NCI-H774 (cell line): ENCODE measurements around the gene JPT1.

Experiments used
- DNase-seq: peaks from one replicate; lab custom pipeline; 2025; lab: John Stamatoyannopoulos, UW

Gene JPT1

DNA sequence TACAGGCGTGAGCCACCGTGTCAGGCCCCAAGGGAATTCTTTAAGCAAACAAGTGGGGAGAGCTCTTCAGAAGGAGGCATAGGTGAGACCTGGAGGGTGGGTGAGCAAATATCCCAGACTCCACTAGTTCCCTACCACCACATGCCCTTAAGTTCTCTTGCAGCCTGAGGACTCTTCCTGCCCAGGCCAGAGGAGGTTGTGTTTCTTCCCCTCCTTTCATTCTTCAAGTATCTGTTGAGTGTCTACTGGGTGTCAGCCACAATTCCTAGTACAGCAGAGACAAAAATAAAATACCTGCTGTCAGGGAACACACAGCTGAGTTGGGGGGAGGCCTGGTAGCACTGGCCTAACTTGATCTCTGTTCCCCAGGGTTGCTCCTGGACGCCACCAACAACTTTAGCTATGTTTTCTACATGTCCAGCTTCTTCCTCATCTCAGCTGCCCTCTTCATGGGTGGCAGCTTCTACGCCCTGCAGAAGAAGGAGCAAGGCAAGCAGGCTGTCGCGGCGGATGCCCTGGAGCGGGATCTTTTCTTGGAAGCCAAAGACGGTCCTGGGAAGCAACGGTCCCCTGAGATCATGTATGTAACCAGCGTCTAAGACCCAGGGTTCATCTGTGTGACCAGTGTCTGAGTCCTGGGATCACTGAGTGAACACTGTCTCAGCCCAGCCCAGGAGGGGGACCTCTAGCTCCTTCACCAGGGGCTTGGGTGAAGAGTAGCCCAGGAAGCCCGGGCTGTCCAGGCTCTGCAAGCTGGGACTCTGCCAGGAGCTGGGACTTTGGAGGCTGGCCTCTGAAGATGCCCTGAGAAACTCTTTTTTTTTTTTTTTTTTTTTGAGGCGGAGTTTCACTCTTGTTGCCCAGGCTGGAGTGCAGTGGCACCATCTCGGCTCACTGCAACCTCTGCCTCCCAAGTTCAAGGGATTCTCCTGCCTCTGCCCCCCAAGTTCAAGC is 50.4 kb downstream of the JPT1 start:
- DNase-seq, result no peak

DNA sequence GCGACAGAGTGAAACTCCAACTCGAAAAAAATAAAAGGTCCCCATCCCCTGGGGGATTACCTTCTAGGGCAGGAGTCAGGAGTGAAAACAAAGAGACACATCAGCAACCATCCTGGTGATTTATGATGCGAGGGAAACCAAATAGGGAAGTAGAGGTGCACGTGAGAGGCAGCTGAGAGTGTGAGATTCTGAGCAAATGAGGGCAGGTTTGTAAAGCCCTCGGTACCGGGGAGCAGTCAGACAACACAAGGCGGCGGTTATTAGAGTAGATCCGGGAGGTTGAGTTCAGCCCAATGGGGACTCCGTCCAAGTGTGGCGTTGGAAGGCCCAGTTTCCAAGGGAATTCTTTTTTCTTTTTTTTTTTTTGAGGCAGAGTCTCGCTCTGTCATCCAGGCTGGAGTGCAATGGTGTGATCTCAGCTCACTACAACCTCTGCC is 51.9 kb downstream of the JPT1 start:
- DNase-seq, result no peak

DNA sequence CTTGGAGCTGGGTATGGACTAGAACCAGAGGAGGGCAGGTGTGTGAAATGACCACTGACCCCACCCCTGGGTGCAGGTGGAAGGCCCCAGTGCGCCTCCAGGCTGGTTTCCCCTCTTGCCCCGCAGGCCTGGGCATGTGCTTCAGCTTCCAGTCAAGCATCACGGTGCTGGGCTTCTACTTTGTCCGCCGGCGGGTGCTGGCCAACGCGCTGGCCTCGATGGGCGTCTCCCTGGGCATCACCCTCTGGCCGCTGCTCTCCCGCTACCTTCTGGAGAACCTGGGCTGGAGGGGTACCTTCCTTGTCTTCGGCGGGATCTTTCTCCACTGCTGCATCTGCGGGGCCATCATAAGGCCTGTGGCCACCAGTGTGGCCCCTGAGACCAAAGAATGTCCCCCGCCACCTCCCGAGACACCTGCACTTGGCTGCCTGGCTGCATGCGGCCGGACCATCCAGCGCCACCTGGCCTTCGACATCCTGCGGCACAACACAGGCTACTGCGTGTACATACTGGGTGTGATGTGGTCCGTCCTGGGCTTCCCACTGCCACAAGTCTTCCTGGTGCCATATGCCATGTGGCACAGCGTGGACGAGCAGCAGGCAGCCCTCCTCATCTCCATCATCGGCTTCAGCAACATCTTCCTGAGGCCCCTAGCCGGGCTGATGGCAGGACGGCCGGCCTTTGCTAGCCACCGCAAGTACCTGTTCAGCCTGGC is 54.3 kb downstream of the JPT1 start:
- no peak for DNase-seq

DNA sequence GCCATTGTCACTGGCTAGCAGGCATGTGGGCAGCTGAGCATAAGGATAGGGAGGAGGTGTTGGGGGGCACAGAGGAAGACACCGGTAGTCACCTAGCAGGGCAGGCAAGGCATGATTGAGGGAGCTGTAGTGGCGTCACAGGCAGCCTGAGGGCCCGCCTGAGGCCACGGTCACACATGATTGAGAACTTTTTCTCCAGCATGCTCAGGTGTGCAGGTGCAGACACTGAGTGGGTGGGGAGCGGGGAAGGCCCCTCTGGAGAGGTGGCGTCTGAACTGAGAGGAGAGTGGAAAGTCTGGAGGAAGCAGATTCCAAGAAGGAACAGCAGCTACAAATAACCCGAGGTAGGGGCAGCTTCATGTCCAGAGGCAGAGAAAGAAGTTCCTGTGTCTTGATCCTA is 55.5 kb downstream of the JPT1 start:
- DNase-seq, result no peak

DNA sequence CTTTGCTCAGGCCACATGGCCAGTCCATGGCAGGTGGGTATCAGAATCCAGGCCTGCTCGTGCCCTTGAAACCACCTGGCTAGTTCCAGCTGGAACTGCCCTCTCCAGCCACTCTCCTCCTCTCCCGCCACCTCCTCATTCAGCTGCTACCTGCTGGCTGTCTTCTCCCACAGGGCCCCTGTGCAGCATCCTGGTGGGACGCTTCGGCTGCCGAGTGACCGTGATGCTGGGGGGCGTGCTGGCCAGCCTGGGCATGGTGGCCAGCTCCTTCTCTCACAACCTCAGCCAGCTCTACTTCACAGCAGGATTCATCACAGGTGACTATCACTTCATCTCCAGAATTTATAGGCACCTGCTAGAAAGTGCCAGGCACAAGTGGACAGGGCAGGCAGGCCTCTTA is 56.4 kb downstream of the JPT1 start:
- DNase-seq, result no peak

DNA sequence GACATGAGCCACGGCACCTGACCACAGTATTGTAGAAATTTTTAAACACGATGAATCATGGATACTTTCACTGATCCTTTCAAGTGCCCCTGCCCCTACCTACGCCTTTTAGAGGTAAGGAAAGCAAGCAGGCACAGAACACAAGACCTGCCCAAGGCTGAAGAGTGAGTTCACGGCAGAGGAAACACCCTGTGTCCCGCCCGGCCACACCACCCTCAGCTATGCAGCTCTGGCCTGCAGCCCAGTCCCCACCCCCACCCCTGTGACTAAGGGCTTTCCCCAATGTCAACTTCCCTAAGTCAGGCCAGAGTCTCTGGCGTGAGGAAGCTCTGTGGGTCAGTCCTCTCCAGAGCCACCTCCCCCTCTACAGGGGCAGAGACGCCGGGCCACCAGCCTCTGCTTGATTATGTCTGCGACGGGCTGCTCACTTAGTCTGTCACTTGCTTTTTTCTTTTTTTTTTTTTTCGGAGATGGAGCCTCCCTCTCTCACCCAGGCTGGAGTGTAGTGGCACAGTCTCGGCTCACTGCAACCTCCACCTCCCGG is 58.2 kb downstream of the JPT1 start:
- DNase-seq, result no peak

DNA sequence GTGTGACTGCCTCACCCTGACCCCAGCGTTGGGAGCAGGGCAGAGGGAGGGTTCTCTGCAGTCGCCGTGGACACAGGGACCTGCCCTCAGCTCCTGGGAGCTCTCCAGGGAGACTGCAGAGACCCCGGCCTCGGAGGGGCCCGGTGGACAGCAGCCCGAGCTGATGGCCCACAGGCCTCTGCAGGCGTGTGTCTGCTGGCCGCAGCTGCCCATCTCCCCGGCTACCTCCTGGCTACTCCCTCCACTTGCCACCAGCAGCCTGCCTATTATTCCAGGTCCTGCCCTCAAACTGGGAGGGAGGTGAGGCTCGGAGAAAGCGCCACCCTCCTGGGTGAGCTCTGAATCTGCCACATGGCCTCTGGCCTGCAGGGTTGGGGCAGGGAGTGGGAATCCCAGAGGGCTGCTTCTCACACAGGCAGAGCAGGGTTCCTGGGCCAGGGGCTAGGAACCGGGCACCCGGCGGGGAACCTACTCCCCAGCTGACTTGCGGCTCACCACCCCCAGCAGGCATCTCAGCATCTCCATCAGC is 59.4 kb downstream of the JPT1 start:
- DNase-seq, result no peak

DNA sequence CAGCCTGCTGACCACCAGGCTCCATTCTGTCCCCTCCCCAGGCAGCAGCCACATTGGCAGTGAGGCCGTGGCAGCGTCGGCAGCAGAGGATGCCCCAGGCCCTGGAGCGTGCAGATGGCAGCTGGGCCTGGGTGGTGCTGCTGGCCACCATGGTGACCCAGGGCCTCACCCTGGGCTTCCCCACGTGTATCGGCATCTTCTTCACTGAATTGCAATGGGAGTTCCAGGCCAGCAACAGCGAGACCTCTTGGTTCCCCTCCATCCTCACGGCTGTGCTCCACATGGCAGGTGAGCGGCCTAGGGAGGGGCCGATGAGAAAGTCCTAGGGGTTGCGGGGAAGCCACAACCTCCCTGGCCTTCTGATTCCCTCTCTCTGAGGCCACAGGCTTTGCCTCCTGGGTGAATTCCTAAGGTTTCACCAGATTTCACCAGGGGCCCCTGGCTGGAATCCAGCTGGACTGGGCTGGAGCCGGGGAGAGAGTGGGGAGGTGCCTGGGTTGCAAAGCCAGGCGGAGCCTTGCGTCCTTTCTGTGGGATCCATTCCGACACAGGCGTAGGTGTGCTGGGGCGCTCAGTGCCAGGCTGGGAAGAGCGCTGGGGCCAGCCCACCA is 60.7 kb downstream of the JPT1 start:
- no peak for DNase-seq

DNA sequence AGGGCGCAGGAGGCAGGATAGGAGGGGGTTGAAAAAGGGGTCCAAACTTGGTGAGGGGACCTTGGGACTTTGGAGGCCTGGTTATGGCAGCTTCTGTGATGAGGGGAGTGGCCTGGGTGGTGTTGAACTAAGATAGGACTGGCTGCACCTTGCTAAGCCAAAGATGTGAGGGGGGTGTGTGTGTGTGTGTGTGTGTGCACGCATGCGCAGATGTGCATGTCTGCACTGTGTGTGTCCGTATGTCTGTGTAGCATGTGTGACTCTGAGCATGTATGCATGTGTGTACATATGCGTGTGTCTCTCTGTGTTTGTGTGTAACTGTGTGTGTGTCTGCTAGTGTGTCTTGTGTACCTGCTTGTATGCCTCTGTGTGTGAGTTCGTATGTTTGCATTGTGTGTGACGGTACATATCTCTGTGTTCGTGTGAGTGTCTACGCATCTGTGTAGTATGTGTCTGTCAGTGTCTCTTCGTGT is 62.4 kb downstream of the JPT1 start:
- DNase-seq, result no peak

DNA sequence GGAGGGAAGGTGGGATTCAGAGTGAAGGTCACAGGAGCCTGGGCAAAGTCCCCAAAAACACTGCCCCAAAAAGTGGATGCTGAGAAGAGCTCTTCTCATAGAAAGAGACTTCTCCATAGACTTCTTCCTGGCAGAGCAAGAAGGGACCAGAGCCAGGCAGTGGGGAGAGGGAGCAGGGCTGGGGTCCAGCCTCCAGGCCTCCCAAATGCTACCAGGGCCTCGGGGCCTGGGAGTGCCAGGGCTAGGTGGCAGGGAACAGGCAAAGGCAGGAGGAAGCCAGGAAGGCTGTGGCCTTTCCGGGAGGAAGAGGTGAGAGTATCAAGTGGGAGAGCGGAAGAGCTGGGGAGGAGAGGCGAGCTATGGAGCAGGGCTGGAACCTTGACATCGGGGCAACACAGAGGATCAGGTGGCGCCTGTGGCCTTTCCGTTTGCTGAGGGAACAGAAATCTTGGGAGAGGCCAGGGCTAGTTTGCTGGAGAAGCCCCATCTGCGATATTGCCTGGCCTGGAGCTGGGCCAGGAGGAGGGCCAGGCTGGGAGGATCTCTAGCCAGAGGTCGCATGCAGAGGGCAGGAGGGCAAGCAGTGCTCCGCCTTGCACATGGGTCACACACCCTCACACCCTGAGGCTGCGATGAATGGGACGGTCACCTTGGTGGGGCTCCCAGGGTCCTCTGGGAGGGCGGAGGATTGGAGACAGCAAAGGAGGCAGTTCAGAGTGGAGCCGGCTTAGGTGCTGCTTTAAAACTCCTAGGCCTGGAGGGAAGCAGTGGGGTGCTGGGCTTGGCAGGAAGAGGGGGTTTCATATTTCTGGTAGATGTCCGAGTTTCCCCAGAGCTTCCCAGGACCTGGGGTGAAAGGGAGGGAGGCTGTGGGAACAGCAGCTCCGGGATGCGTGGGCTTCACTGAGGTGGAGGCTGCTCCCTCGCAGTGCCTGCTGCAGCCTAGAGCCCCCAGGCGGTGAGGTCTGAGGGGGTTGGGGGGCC is 63.1 kb downstream of the JPT1 start:
- DNase-seq, result no peak

DNA sequence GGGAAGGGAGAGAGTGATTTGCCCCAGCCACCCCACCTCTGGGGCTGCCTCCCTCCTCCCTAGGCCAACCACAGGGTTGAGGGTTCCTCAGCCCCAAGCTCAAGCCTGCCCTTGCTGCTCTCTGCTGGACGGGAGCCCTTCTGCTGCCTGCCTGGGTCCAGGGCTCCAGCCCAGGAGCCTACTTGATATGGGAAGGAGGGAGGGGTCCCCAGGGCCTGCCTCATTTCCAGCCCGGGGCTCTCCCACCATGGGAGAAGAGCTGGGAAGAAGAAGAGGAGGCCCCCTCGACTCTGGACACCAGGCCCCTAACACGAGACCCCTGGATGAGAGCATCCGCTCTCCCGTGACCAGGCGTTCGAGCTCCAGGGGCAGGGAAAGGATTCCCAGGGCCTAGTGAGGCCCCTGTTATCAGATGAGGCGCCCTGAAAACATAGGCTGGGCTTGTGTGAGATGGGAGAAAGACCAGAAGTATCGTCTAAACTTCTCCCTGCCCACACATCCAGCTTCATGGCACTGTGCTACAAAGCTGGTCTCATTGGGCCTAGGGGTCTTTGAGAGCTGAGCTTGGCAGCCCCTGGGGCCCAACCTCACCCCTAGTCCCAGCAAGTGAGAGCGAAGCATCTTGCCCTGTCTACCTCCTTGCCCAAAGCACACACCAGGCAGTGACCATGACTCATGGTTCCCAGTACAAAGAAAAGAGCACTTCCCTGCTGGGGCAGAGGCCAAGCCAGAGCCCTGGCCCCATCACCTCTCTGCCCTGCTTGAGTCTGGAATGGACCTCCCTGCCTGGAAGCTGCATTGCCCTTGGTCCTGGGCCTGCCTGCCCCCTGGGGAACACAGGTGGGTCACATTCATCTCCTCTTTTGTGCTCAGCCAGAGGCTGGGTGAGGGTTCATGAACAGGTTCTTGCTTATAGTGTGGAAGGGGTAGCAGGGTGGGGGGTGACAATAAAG is 65.6 kb downstream of the JPT1 start:
- no peak for DNase-seq

DNA sequence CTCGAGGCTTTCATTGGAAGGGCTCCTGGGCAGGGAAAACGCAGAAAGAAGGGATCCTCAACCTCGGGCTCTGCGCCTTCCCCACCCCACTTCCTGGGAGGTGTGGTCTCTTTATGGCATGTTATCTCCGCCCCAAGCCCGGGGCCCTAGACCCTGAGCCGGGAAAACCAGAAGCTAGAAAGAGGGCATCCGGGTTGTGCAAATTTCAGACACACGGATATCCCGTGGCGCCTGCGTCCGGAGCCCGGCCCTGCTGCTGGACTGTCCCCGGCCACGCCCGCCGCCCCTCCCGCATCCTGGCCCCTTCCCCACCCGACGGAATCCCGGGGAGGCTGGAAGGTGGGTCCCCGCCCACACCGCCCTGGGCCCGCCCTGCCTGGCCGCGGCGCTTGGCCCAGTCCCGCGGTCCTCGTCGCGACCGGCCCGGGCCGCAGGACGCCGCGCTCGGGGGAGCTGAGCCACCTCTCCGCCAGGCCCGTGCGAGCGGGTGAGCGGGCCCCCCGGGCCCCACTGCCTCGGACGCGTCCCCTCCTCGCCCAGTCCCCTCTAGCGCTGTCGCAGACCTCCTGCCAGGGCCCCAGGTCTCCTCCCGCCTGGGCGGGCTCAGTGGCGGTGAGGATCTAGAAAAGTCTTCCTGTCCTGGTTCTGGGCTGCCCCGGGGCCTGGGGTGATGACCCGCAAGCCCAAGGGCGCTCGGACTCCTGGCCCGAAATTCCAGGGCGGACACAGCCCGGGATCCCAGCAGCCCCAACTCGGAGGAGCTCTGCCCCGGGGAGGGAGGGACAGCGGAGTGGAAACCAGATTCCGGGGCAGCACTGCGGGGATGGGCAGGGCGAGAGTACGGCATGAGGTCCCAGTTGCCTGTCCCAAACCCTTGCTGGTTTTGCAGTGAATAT is 66.5 kb downstream of the JPT1 start, which contains the start of gene SLC16A5:
Gene SLC16A5 (plus strand): TSS at position 397 of the 896 bp plus-strand sequence. CDS start 5,683 bp downstream, outside the sequence.
- DNase-seq, result no peak

DNA sequence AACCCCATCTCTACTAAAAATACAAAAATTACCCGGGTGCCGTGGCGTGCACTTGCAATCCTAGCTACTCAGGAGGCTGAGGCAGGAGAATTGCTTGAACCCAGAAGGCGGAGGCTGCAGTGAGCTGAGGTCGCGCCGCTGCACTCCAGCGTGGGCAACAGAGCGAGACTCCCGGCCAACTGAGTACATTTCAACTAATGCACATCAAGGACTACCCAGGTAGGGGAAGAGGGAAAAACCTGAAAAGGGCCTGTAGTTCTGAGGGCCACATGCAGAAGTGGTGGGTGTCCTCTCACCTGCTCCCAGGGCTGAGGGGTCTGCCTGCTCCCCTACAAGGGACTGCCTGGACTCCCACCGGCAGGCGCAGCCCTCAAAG is 67.1 kb downstream of the JPT1 start:
- no peak for DNase-seq

DNA sequence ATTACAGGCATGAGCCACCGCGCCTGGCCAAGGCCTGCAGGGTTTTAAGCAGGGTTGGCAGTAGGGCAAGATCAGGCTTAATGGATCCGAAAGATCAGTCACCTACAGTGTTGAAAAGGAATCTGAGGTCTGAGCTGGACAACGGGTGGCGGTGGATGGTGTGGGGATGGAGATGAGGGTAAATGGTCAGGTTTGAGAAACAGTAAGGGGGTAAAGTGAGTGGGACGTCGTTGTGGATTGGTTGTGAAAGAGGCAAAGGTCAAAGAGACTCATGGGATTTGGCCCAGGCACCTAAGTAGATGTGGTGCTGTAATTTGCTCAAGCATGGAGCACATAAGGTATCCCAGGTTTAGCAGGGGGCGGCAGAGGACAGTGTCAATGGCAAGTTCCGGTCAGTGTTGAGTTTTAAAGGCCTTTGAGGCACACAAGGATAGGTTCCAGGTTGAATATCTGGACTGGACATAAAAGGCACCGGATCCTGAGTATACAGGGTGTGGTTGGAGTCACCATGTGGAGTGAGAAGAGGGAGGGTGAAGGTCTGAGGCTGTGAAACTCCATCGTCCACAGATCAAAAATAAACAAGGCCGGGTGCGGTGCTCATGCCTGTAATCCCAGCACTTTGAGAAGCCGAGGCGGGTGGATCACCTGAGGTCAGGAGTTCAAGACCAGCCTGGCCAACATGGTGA is 67.7 kb downstream of the JPT1 start:
- DNase-seq, result no peak
